ENCODE data around the gene SYTL3.

SYTL3 gene

GRCh38 chr6:158752613-158753012 is 102.8 kb downstream of the SYTL3 start:
- ChIA-PET POLR2A (interaction anchor here (0.6 kb wide), 1 partner anchor 117 kb away, joined by 4 read pairs; no protein-coding TSS in a partner anchor), CTCF (interaction anchor here (1.0 to 1.2 kb wide), 2 partner anchors 10 to 20 kb away, joined by 3 to 5 read pairs; no protein-coding TSS in a partner anchor)
- no peak overlapping the region for H3K4me3 ChIP-seq (ENCODE audit: control insufficient read depth in 1 of 7, extremely low read depth in 1 of 7, insufficient read depth in 4 of 7, low read depth in 2 of 7, low read length in 6 of 7)
- no peaks in the 10 kb centered on the region for H3K36me3 ChIP-seq (ENCODE audit: control insufficient read depth in 4 of 4, insufficient read depth in 4 of 4, low read length in 3 of 4)
- peaks cover 0 to 16% (median 0%) of the 10 kb centered on the region in 4 experiments for H3K4me1 ChIP-seq (ENCODE audit: control extremely low read depth in 1 of 4, control insufficient read depth in 4 of 4, insufficient read depth in 4 of 4, low read length in 3 of 4)
- DNase-seq = no peak
- H3K27me3 ChIP-seq (replicated peaks in 2 of 5; ENCODE audit: control insufficient read depth in 4 of 5, insufficient read depth in 5 of 5, low read length in 4 of 5) = no peaks in the 10 kb centered on the region
- no peak overlapping the region for H3K27ac ChIP-seq (ENCODE audit: insufficient read depth in 1 of 2, low read depth in 1 of 2, low read length in 2 of 2, poor library complexity in 1 of 2, severe bottlenecking in 2 of 2)
- H3K9me3 ChIP-seq (ENCODE audit: control extremely low read depth in 1 of 5, control insufficient read depth in 4 of 5, insufficient read depth in 2 of 5, low read depth in 1 of 5, low read length in 4 of 5) = peaks cover 0 to 1% (median 0%) of the 10 kb centered on the region in 5 experiments
- WGBS (ENCODE audit: insufficient coverage) = 86% methylated on average over 2 of the region's 3 CpGs

GRCh38 chr6:158753811-158754210 is 104.0 kb downstream of the SYTL3 start:
- H3K36me3 ChIP-seq (ENCODE audit: control insufficient read depth in 4 of 4, insufficient read depth in 4 of 4, low read length in 3 of 4) = no peaks in the 10 kb centered on the region

GRCh38 chr6:158754738-158755137 is 104.9 kb downstream of the SYTL3 start:
- H3K27ac ChIP-seq (ENCODE audit: insufficient read depth in 1 of 2, low read depth in 1 of 2, low read length in 2 of 2, poor library complexity in 1 of 2, severe bottlenecking in 2 of 2) = no peak overlapping the region
- CTCF ChIA-PET = no interaction called here
- no peak overlapping the region for H3K4me3 ChIP-seq (ENCODE audit: control insufficient read depth in 1 of 7, extremely low read depth in 1 of 7, insufficient read depth in 4 of 7, low read depth in 2 of 7, low read length in 6 of 7)
- no peaks in the 10 kb centered on the region for H3K36me3 ChIP-seq (ENCODE audit: control insufficient read depth in 4 of 4, insufficient read depth in 4 of 4, low read length in 3 of 4)
- 99% methylated on average over 9 of the region's 11 CpGs for WGBS (ENCODE audit: insufficient coverage)
- POLR2A ChIA-PET = no interaction called here
- H3K9me3 ChIP-seq (ENCODE audit: control extremely low read depth in 1 of 5, control insufficient read depth in 4 of 5, insufficient read depth in 2 of 5, low read depth in 1 of 5, low read length in 4 of 5) = no peaks in the 10 kb centered on the region
- no peaks in the 10 kb centered on the region for H3K27me3 ChIP-seq (replicated peaks in 2 of 5; ENCODE audit: control insufficient read depth in 4 of 5, insufficient read depth in 5 of 5, low read length in 4 of 5)
- no peak for DNase-seq
- peaks cover 0 to 16% (median 0%) of the 10 kb centered on the region in 4 experiments for H3K4me1 ChIP-seq (ENCODE audit: control extremely low read depth in 1 of 4, control insufficient read depth in 4 of 4, insufficient read depth in 4 of 4, low read length in 3 of 4)

More at GRCh38 chr6:158753811-158754210, 104.0 kb downstream of the SYTL3 start:
- peaks cover 0 to 16% (median 0%) of the 10 kb centered on the region in 4 experiments for H3K4me1 ChIP-seq (ENCODE audit: control extremely low read depth in 1 of 4, control insufficient read depth in 4 of 4, insufficient read depth in 4 of 4, low read length in 3 of 4)
- no peak for DNase-seq
- H3K9me3 ChIP-seq (ENCODE audit: control extremely low read depth in 1 of 5, control insufficient read depth in 4 of 5, insufficient read depth in 2 of 5, low read depth in 1 of 5, low read length in 4 of 5) = peaks cover 0 to 1% (median 0%) of the 10 kb centered on the region in 5 experiments
- H3K27ac ChIP-seq (ENCODE audit: insufficient read depth in 1 of 2, low read depth in 1 of 2, low read length in 2 of 2, poor library complexity in 1 of 2, severe bottlenecking in 2 of 2) = no peak overlapping the region
- WGBS (ENCODE audit: insufficient coverage) = 82% methylated on average over 8 of the region's 9 CpGs
- H3K27me3 ChIP-seq (replicated peaks in 2 of 5; ENCODE audit: control insufficient read depth in 4 of 5, insufficient read depth in 5 of 5, low read length in 4 of 5) = no peaks in the 10 kb centered on the region
- ChIA-PET CTCF (interaction anchor here (1.2 kb wide), 1 partner anchor 21 kb away, joined by 5 read pairs; no protein-coding TSS in a partner anchor), POLR2A (no interaction called here)
- H3K4me3 ChIP-seq (ENCODE audit: control insufficient read depth in 1 of 7, extremely low read depth in 1 of 7, insufficient read depth in 4 of 7, low read depth in 2 of 7, low read length in 6 of 7) = no peak overlapping the region

- Histone ChIP-seq H3K27ac (ENCODE audit: insufficient read depth in 1 of 2, low read depth in 1 of 2, low read length in 2 of 2, poor library complexity in 1 of 2, severe bottlenecking in 2 of 2) (no peak overlapping the region), H3K9me3 (ENCODE audit: control extremely low read depth in 1 of 5, control insufficient read depth in 4 of 5, insufficient read depth in 2 of 5, low read depth in 1 of 5, low read length in 4 of 5) (no peaks in the 10 kb centered on the region), H3K4me1 (ENCODE audit: control extremely low read depth in 1 of 4, control insufficient read depth in 4 of 4, insufficient read depth in 4 of 4, low read length in 3 of 4) (peaks cover 0 to 16% (median 0%) of the 10 kb centered on the region in 4 experiments), H3K27me3 (replicated peaks in 2 of 5; ENCODE audit: control insufficient read depth in 4 of 5, insufficient read depth in 5 of 5, low read length in 4 of 5) (no peaks in the 10 kb centered on the region), H3K36me3 (ENCODE audit: control insufficient read depth in 4 of 4, insufficient read depth in 4 of 4, low read length in 3 of 4) (no peaks in the 10 kb centered on the region), H3K4me3 (ENCODE audit: control insufficient read depth in 1 of 7, extremely low read depth in 1 of 7, insufficient read depth in 4 of 7, low read depth in 2 of 7, low read length in 6 of 7) (no peak overlapping the region)
- ChIA-PET CTCF (interaction anchor here (0.6 kb wide), 1 partner anchor 28 kb away, joined by 3 read pairs; no protein-coding TSS in a partner anchor), POLR2A (no interaction called here)
- DNase-seq = no peak
- WGBS (ENCODE audit: insufficient coverage) = 99% methylated on average over 10 of the region's 13 CpGs
Measured at GRCh38 chr6:158755636-158756035, 105.8 kb downstream of the SYTL3 start.

- Histone ChIP-seq H3K27me3 (replicated peaks in 2 of 5; ENCODE audit: control insufficient read depth in 4 of 5, insufficient read depth in 5 of 5, low read length in 4 of 5) (no peaks in the 10 kb centered on the region), H3K27ac (ENCODE audit: insufficient read depth in 1 of 2, low read depth in 1 of 2, low read length in 2 of 2, poor library complexity in 1 of 2, severe bottlenecking in 2 of 2) (no peak overlapping the region), H3K4me1 (ENCODE audit: control extremely low read depth in 1 of 4, control insufficient read depth in 4 of 4, insufficient read depth in 4 of 4, low read length in 3 of 4) (peaks cover 0 to 14% (median 0%) of the 10 kb centered on the region in 4 experiments), H3K36me3 (ENCODE audit: control insufficient read depth in 4 of 4, insufficient read depth in 4 of 4, low read length in 3 of 4) (no peaks in the 10 kb centered on the region), H3K9me3 (ENCODE audit: control extremely low read depth in 1 of 5, control insufficient read depth in 4 of 5, insufficient read depth in 2 of 5, low read depth in 1 of 5, low read length in 4 of 5) (no peaks in the 10 kb centered on the region), H3K4me3 (ENCODE audit: control insufficient read depth in 1 of 7, extremely low read depth in 1 of 7, insufficient read depth in 4 of 7, low read depth in 2 of 7, low read length in 6 of 7) (no peak overlapping the region)
- no peak for DNase-seq
- whole genome bisulfite sequencing (ENCODE audit: insufficient coverage) = 82% methylated on average over 9 of the region's 9 CpGs
- CTCF ChIA-PET = interaction anchor here (0.6 kb wide), 1 partner anchor 29 kb away, joined by 3 read pairs; no protein-coding TSS in a partner anchor
- POLR2A ChIA-PET = no interaction called here
Measured at GRCh38 chr6:158756126-158756525, 106.3 kb downstream of the SYTL3 start.

- POLR2A ChIA-PET = no interaction called here
- no peak for DNase-seq
- H3K27me3 ChIP-seq (replicated peaks in 2 of 5; ENCODE audit: control insufficient read depth in 4 of 5, insufficient read depth in 5 of 5, low read length in 4 of 5) = no peaks in the 10 kb centered on the region
- CTCF ChIA-PET = interaction anchor here (1.1 to 2.1 kb wide), 2 partner anchors 12 to 53 kb away, joined by 4 to 5 read pairs; no protein-coding TSS in a partner anchor
- H3K4me3 ChIP-seq (ENCODE audit: control insufficient read depth in 1 of 7, extremely low read depth in 1 of 7, insufficient read depth in 4 of 7, low read depth in 2 of 7, low read length in 6 of 7) = no peak overlapping the region
- H3K4me1 ChIP-seq (ENCODE audit: control extremely low read depth in 1 of 4, control insufficient read depth in 4 of 4, insufficient read depth in 4 of 4, low read length in 3 of 4) = peaks cover 0 to 5% (median 0%) of the 10 kb centered on the region in 4 experiments
- H3K27ac ChIP-seq (ENCODE audit: insufficient read depth in 1 of 2, low read depth in 1 of 2, low read length in 2 of 2, poor library complexity in 1 of 2, severe bottlenecking in 2 of 2) = no peak overlapping the region
- H3K36me3 ChIP-seq (ENCODE audit: control insufficient read depth in 4 of 4, insufficient read depth in 4 of 4, low read length in 3 of 4) = peaks cover 0 to 3% (median 0%) of the 10 kb centered on the region in 4 experiments
- no peaks in the 10 kb centered on the region for H3K9me3 ChIP-seq (ENCODE audit: control extremely low read depth in 1 of 5, control insufficient read depth in 4 of 5, insufficient read depth in 2 of 5, low read depth in 1 of 5, low read length in 4 of 5)
- WGBS (ENCODE audit: insufficient coverage) = 95% methylated on average over 19 of the region's 25 CpGs
Measured at GRCh38 chr6:158756977-158757752, 107.3 kb downstream of the SYTL3 start.

- Histone ChIP-seq H3K9me3 (ENCODE audit: control extremely low read depth in 1 of 5, control insufficient read depth in 4 of 5, insufficient read depth in 2 of 5, low read depth in 1 of 5, low read length in 4 of 5) (no peaks in the 10 kb centered on the region), H3K36me3 (ENCODE audit: control insufficient read depth in 4 of 4, insufficient read depth in 4 of 4, low read length in 3 of 4) (peaks cover 0 to 4% (median 0%) of the 10 kb centered on the region in 4 experiments), H3K27me3 (replicated peaks in 2 of 5; ENCODE audit: control insufficient read depth in 4 of 5, insufficient read depth in 5 of 5, low read length in 4 of 5) (no peaks in the 10 kb centered on the region), H3K4me1 (ENCODE audit: control extremely low read depth in 1 of 4, control insufficient read depth in 4 of 4, insufficient read depth in 4 of 4, low read length in 3 of 4) (no peaks in the 10 kb centered on the region), H3K27ac (ENCODE audit: insufficient read depth in 1 of 2, low read depth in 1 of 2, low read length in 2 of 2, poor library complexity in 1 of 2, severe bottlenecking in 2 of 2) (no peak overlapping the region), H3K4me3 (ENCODE audit: control insufficient read depth in 1 of 7, extremely low read depth in 1 of 7, insufficient read depth in 4 of 7, low read depth in 2 of 7, low read length in 6 of 7) (no peak overlapping the region)
- WGBS (ENCODE audit: insufficient coverage) = 94% methylated on average over 8 of the region's 9 CpGs
- ChIA-PET POLR2A (no interaction called here), CTCF (interaction anchor here (1.1 to 2.1 kb wide), 2 partner anchors 12 to 54 kb away, joined by 4 to 5 read pairs; no protein-coding TSS in a partner anchor)
- DNase-seq = no peak
Measured at GRCh38 chr6:158757753-158758090, 107.9 kb downstream of the SYTL3 start.
